ENCODE data around the gene OLIG3. TPM values are rescaled to one million over a fixed set of nuclear protein-coding genes. Genes with fewer than 3 reads are reported as not detected.

OLIG3 gene
- total RNA-seq, 4 donors from 2014 or later, result not detected

- intact Hi-C loops (cut with DNase I), result no loop called here
- Histone ChIP-seq H3K27me3 (no peaks in the 10 kb centered on the region), H3K4me3 (replicated peaks in 1 of 3) (no peak overlapping the region), H3K36me3 (no peaks in the 10 kb centered on the region), H3K27ac (no peak overlapping the region), H3K9me3 (no peaks in the 10 kb centered on the region), H3K4me1 (no peaks in the 10 kb centered on the region)
- WGBS, 2 donors, result 91 to 93% methylated on average over 6 of the region's 6 CpGs
- TF ChIP-seq CTCF (IDR thresholded peaks at IDR 0.05) (no peak), POLR2A (IDR thresholded peaks at IDR 0.05) (no peak)
- no peak for DNase-seq
Measured at GRCh38 chr6:137467211-137467610, 27.0 kb downstream of the OLIG3 start.

GRCh38 chr6:137465378-137466009 is 28.7 kb downstream of the OLIG3 start:
- no peak for TF ChIP-seq CTCF (IDR thresholded peaks at IDR 0.05)
- no peak for TF ChIP-seq POLR2A (IDR thresholded peaks at IDR 0.05)
- H3K4me3 ChIP-seq (replicated peaks in 1 of 3), result no peak overlapping the region
- no peaks in the 10 kb centered on the region for H3K27me3 ChIP-seq
- 86 to 90% methylated on average over 7 of the region's 7 CpGs for WGBS, 2 donors
- intact Hi-C loops (cut with DNase I), result no loop called here
- H3K36me3 ChIP-seq, result no peaks in the 10 kb centered on the region
- H3K9me3 ChIP-seq, result no peaks in the 10 kb centered on the region
- no peak overlapping the region for H3K27ac ChIP-seq
- H3K4me1 ChIP-seq, result no peaks in the 10 kb centered on the region
- no peak for DNase-seq

- no peak for TF ChIP-seq CTCF (IDR thresholded peaks at IDR 0.05)
- TF ChIP-seq POLR2A (IDR thresholded peaks at IDR 0.05), result no peak
- intact Hi-C loops (cut with DNase I), result no loop called here
Measured at GRCh38 chr6:137452333-137452894, 41.8 kb downstream of the OLIG3 start.

GRCh38 chr6:137443901-137444300 is 50.3 kb downstream of the OLIG3 start:
- Histone ChIP-seq H3K27me3 (no peaks in the 10 kb centered on the region), H3K4me3 (replicated peaks in 1 of 3) (no peak overlapping the region), H3K9me3 (no peaks in the 10 kb centered on the region), H3K4me1 (no peaks in the 10 kb centered on the region), H3K36me3 (no peaks in the 10 kb centered on the region), H3K27ac (no peak overlapping the region)
- TF ChIP-seq POLR2A (IDR thresholded peaks at IDR 0.05) (no peak), CTCF (IDR thresholded peaks at IDR 0.05) (no peak)
- 42 to 89% methylated on average over 1 of the region's 1 CpG for WGBS, 2 donors
- no peak for DNase-seq
- intact Hi-C loops (cut with DNase I), result no loop called here

More at GRCh38 chr6:137452333-137452894, 41.8 kb downstream of the OLIG3 start:
- 86% methylated on average over 7 of the region's 7 CpGs for WGBS, 2 donors
- Histone ChIP-seq H3K27ac (no peak overlapping the region), H3K4me3 (replicated peaks in 1 of 3) (no peak overlapping the region), H3K9me3 (no peaks in the 10 kb centered on the region), H3K4me1 (no peaks in the 10 kb centered on the region), H3K36me3 (no peaks in the 10 kb centered on the region), H3K27me3 (no peaks in the 10 kb centered on the region)
- no peak for DNase-seq
